K562 (cell line): ENCODE results near the gene ANAPC4.

Experiments used
- ATF4 ChIP-seq: fragments of 450-650 bp; formaldehyde crosslinking; IDR thresholded peaks from 2 replicates; pipeline ENCODE4 v1.4.0; 2022; ENCODE audit warnings: mild to moderate bottlenecking, moderate library complexity
- CTCF ChIP-seq, 3 experiments: IDR thresholded peaks in 2 of 3; conservative IDR thresholded peaks in 1 of 3; 2 replicates each; pipeline ENCODE4 v1.5.1; 2011 to 2012; ENCODE audit warnings: low read length in 3 of 3, mild to moderate bottlenecking in 3 of 3, control low read depth in 2 of 3, improper control_type of control experiment in 1 of 3, inconsistent platforms in 1 of 3, low read depth in 1 of 3, mixed read lengths in 1 of 3, moderate library complexity in 1 of 3; ENCODE audit not compliant: insufficient read depth in 2 of 3
- FOS ChIP-seq: IDR thresholded peaks from 3 replicates; pipeline ENCODE4 v1.6.1; 2011; ENCODE audit not compliant: insufficient read length; ENCODE audit errors: extremely low read depth
- KAT7 ChIP-seq: sonication (generic); formaldehyde crosslinking; IDR thresholded peaks from 2 replicates; pipeline ENCODE4 v1.8.0; 2022; ENCODE audit warnings: missing genetic modification reagents, mild to moderate bottlenecking, borderline replicate concordance
- PHB2 ChIP-seq: fragments of 450-650 bp; IDR thresholded peaks from 2 replicates; pipeline ENCODE4 v1.6.1; 2017; ENCODE audit warnings: low read depth
- RFX5 ChIP-seq: IDR thresholded peaks from 2 replicates; pipeline ENCODE4 v1.6.1; 2011; ENCODE audit warnings: low read depth, mild to moderate bottlenecking, improper control_type of control experiment, low read length
- SMAD3 ChIP-seq: fragments of 450-650 bp; formaldehyde crosslinking; conservative IDR thresholded peaks from 2 replicates; pipeline ENCODE4 v1.4.0; 2020; ENCODE audit warnings: mild to moderate bottlenecking
- ZNF274 ChIP-seq: IDR thresholded peaks from 2 replicates; pipeline ENCODE4 v1.6.1; 2011; ENCODE audit warnings: low read depth, mild to moderate bottlenecking, low read length, moderate library complexity, borderline replicate concordance

- TF ChIP-seq CTCF (IDR thresholded peaks at IDR 0.05 in 2 of 3, conservative IDR thresholded peaks at IDR 0.05 in 1 of 3; ENCODE audit: insufficient read depth in 2 of 3, low read depth in 1 of 3, low read length in 3 of 3) (no peak), RFX5 (no peak), ATF4 (CRISPR knock-in tag) (no peak), KAT7 (CRISPR knock-in tag) (no peak), ZNF274 (no peak), PHB2 (no peak), FOS (no peak), SMAD3 (CRISPR knock-in tag) (no peak)
Observed at GRCh38 chr4:25330335-25330734, 46.7 kb upstream of the ANAPC4 start.
